ENCODE data around the gene ZSWIM9. TPM values are rescaled to one million over a fixed set of nuclear protein-coding genes. Genes with fewer than 3 reads are reported as not detected.

Gene ZSWIM9
- total RNA-seq, 1 experiment from 2014 or later = 1.8 TPM

DNA sequence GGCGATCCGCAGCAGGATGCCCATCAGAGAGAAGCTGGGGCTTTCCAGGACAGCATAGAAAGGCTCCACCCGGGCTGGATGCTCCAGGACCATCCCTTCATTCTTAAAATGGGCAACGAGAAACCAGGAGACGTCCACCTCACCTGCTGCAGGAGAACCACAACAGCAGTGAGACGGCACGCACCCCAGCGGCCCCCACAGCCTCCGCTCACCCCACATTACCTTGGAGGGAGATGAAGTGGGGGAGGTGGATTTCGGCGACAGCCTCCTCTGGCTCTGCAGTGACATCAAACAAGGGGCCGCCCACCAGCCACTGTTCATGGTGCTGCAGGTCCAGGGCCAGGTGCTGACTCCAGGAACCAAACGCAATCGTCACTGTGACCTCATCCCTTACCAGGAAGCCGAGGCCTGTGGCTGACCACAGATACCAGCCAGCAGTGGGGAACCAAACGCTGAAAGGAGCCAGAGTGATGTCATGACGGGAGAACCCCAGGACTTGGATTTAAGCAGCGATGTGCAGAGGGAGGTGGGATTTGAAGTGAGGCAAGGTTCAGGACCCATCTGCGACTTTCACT, 60.2 kb downstream of the ZSWIM9 start:
- Histone ChIP-seq H3K4me1 (ENCODE audit: insufficient read depth, low read length) (no peaks in the 10 kb centered on the region), H3K9me2 (replicated peaks; ENCODE audit: low read length) (no peaks in the 10 kb centered on the region), H3K27ac (ENCODE audit: low read length) (no peak overlapping the region), H3K27me3 (ENCODE audit: low read length) (no peaks in the 10 kb centered on the region), H3K9me3 (ENCODE audit: low read length) (no peaks in the 10 kb centered on the region), H3K4me2 (ENCODE audit: low read length) (no peak overlapping the region), H3F3A (ENCODE audit: low read length, unreplicated experiment) (no peaks in the 10 kb centered on the region), H3K9ac (ENCODE audit: low read length) (no peak overlapping the region), H4K20me1 (ENCODE audit: low read length) (no peaks in the 10 kb centered on the region), H3K36me3 (ENCODE audit: low read depth, low read length) (no peaks in the 10 kb centered on the region), H2AFZ (ENCODE audit: low read length) (no peak overlapping the region), H3K79me2 (ENCODE audit: low read length) (no peaks in the 10 kb centered on the region), H3K4me3 (ENCODE audit: low read length) (no peak overlapping the region)
- ChIA-PET CTCF (no interaction called here), POLR2A (ENCODE audit: unreplicated experiment) (no interaction called here)
- TF ChIP-seq EZH2 (IDR thresholded peaks at IDR 0.05; ENCODE audit: low read length, unreplicated experiment) (no peak), CTCF (conservative IDR thresholded peaks at IDR 0.05; ENCODE audit: low read depth, low read length) (no peak), EZH2phosphoT487 (IDR thresholded peaks at IDR 0.05; ENCODE audit: borderline replicate concordance, low read length) (no peak)
- intact Hi-C loops (cut with micrococcal nuclease) = no loop called here
- no TSS peak for BruUV-seq (replicated peaks)
- no peak for ATAC-seq
- DNase-seq = no peak

- DNase-seq (no peak), ATAC-seq (no peak)
- Histone ChIP-seq H3K9me2 (replicated peaks; ENCODE audit: low read length) (no peaks in the 10 kb centered on the region), H3K4me2 (ENCODE audit: low read length) (no peak overlapping the region), H3K27ac (ENCODE audit: low read length) (no peak overlapping the region), H3K4me1 (ENCODE audit: insufficient read depth, low read length) (0 out of 2 replicates have a peak, but pooled peaks cover 6% of the 10 kb centered on the region), H3K36me3 (ENCODE audit: low read depth, low read length) (no peaks in the 10 kb centered on the region), H3K9me3 (ENCODE audit: low read length) (no peaks in the 10 kb centered on the region), H3K9ac (ENCODE audit: low read length) (no peak overlapping the region), H3K79me2 (ENCODE audit: low read length) (no peaks in the 10 kb centered on the region), H4K20me1 (ENCODE audit: low read length) (no peaks in the 10 kb centered on the region), H2AFZ (ENCODE audit: low read length) (no peak overlapping the region), H3K4me3 (ENCODE audit: low read length) (no peak overlapping the region), H3F3A (ENCODE audit: low read length, unreplicated experiment) (no peaks in the 10 kb centered on the region), H3K27me3 (ENCODE audit: low read length) (no peaks in the 10 kb centered on the region)
- POLR2A ChIA-PET (ENCODE audit: unreplicated experiment) = no interaction called here
- intact Hi-C loops (cut with micrococcal nuclease) = no loop called here
- BruUV-seq (replicated peaks) = no TSS peak
- CTCF ChIA-PET = no interaction called here
- TF ChIP-seq CTCF (conservative IDR thresholded peaks at IDR 0.05; ENCODE audit: low read depth, low read length) (no peak), EZH2phosphoT487 (IDR thresholded peaks at IDR 0.05; ENCODE audit: borderline replicate concordance, low read length) (no peak), EZH2 (IDR thresholded peaks at IDR 0.05; ENCODE audit: low read length, unreplicated experiment) (no peak)
Measured at GRCh38 chr19:48237057-48237456, 66.6 kb downstream of the ZSWIM9 start.

GRCh38 chr19:48239120-48239519, 68.6 kb downstream of the ZSWIM9 start:
- ChIA-PET CTCF (no interaction called here), POLR2A (ENCODE audit: unreplicated experiment) (no interaction called here)
- Histone ChIP-seq H3K79me2 (ENCODE audit: low read length) (no peaks in the 10 kb centered on the region), H3K9me3 (ENCODE audit: low read length) (no peaks in the 10 kb centered on the region), H3K4me2 (ENCODE audit: low read length) (no peak overlapping the region), H3K9ac (ENCODE audit: low read length) (no peak overlapping the region), H3K9me2 (replicated peaks; ENCODE audit: low read length) (no peaks in the 10 kb centered on the region), H3K27me3 (ENCODE audit: low read length) (no peaks in the 10 kb centered on the region), H2AFZ (ENCODE audit: low read length) (no peak overlapping the region), H3K27ac (ENCODE audit: low read length) (no peak overlapping the region), H3K4me1 (ENCODE audit: insufficient read depth, low read length) (0 out of 2 replicates have a peak, but pooled peaks cover 6% of the 10 kb centered on the region), H3K36me3 (ENCODE audit: low read depth, low read length) (no peaks in the 10 kb centered on the region), H4K20me1 (ENCODE audit: low read length) (no peaks in the 10 kb centered on the region), H3K4me3 (ENCODE audit: low read length) (no peak overlapping the region), H3F3A (ENCODE audit: low read length, unreplicated experiment) (no peaks in the 10 kb centered on the region)
- DNase-seq (no peak), ATAC-seq (no peak)
- intact Hi-C loops (cut with micrococcal nuclease) = no loop called here
- TF ChIP-seq CTCF (conservative IDR thresholded peaks at IDR 0.05; ENCODE audit: low read depth, low read length) (no peak), EZH2 (IDR thresholded peaks at IDR 0.05; ENCODE audit: low read length, unreplicated experiment) (no peak), EZH2phosphoT487 (IDR thresholded peaks at IDR 0.05; ENCODE audit: borderline replicate concordance, low read length) (no peak)
- no TSS peak for BruUV-seq (replicated peaks)

Measured in PC-3 (cell line).